HG03378 (cell line): ENCODE results near the gene SIRPG.
"Not testable (repeated sequence)": the region's sequence is repeated elsewhere in the genome, so short reads cannot be mapped to it uniquely, and the experiment has no call there.

Experiments
- ATAC-seq: cut with Tn5 transposase; IDR thresholded peaks from one replicate; pipeline ENCODE4 v1.9.1; 2021; ENCODE audit warnings: mild to moderate bottlenecking, moderate library complexity; ENCODE audit not compliant: unreplicated experiment

SIRPG gene

DNA sequence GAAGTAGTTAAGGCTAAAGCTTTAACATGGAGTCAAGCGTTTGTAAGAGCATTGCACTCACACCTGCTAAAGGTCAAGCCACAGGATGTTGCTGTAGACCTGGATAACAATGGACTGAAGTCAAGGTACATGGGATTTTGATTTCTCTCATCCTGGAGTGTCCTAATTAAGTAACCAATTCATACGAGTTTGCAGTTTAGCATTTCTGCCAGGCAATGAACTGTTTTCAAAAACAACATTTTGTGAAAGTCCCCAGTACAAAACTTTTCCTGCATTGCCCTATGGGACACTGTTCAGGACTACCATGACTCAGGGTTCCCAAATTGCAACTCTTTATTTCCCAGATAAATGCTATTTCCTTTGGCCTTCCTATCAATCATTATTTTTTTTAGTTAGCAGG, 20.4 kb downstream of the SIRPG start:
- ATAC-seq = no peak

DNA sequence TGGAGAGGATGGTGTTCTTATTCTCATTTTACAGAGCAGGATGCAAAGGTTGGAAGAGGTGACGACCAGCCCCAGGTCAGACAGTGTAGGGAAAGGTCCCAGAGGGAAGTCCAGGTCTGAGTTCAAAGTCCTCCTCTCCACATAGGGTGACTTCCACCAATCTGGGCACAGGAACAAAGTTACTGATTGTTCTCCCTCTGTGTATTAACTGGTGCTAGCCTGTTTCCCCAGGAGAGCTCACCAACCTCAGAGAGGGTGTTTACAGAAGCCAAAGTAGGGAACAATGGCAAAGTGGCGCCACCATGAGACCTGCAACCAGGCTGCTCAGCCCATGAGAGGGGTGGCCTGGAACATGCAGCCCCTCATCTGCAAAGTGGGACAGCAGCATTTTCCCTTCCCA, 21.0 kb downstream of the SIRPG start:
- no peak for ATAC-seq

DNA sequence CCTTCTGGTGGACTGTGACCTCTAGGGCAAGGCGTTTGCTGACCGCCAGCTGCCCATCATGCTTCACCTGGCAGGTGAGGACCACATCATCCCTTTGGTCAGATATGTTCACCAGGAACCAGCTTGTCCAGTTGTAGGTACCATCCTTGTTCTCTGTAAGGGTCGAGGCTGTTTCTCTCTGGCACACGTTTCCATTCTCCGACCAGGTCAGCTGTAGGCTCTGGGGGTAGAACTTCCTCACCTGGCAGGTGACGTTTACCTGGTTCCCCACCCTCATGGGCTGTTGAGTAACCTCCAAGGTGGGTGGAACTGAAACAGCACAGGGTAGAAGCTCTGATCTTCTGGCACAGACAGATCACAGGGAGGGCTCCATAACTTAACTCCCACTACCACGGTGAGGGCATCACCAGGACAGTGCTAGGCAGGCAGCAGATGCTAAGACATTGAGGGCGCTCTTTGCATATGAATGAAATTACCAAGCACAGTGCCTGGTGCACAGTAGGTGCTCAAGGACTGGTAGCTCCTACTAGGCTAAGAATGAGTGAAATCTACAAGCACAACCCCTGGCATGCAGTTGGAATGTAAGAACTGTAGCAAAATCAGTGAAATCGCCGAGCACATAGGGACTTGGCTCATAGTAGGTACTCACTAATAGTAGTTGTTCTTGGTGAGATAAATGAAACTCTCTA, 22.1 kb downstream of the SIRPG start:
- no peak for ATAC-seq

DNA sequence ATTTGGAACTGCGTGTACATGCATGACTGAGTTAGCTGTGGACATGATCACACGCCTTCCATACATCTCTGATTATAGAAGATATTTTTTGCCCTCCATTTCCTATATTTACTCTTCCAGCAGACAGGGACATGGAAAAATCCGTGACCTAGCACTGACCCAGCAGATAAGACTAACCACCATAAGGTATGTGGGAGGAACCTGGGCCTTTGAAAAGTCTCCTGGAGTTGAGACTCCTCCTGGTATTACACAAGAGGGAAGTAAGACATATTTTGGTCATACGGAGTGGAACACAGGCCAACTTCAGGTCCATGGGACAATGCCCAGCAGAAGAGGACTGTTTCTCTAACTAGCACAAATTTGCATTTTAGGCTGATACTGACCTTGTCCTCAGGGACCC, 24.0 kb downstream of the SIRPG start:
- ATAC-seq = no peak

DNA sequence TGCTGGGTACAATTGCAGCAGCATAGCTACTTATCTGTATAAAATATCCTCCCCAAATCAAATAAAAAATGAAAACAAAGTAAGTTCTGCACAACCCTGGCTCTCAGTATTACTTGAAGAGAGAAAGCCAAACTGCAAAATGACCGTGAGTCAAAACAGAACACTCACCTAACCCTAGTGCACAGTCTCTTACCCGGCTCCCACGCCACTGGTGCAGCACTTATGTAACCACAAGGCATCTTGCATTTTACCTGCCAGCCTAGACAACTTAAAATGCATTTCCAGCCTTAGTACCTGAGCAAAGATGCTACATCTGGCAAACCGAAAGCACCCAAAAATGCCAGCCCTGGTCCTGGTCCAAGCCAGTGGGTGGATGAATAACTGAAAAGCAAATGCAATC, 25.4 kb downstream of the SIRPG start:
- ATAC-seq = no peak

DNA sequence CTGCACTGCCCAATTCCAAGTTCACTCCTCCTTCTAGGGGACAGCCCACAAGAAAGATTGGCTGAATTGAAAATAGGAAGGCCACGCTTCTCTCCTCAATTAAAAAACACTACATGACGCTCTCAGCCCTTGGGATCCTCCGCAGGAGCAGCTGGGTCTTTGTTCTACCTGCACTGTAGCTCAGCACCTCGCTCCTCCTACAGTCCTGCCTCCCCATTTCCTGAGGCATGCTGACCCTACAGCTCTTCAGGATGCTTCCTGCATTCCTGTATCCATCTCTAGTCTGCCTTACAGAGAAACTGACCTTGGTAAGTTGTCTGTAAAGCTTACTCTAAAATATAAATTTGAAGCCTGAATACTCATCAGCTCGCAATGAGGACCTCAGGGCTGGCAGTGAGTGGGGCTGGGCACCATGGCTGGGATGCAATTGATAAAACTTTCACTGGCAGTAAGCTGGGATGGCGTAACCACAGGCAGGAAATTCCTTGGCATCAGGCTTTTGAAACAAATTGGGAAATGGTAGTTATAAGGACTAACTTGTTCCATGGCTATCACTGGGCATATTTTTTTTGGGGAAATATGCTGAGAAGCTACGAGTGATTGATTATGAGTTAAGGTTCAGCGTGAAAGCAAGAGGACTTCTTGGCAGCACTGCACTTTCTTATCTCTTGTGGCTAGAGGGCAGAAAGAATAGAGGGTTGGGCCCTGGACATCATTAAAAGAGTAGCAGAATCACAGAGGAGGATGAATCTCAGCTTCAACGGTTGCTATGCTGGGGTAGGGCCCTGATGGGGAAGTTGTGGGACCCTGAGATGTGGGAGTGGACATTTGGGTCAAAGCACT, 26.0 kb downstream of the SIRPG start:
- no peak for ATAC-seq

DNA sequence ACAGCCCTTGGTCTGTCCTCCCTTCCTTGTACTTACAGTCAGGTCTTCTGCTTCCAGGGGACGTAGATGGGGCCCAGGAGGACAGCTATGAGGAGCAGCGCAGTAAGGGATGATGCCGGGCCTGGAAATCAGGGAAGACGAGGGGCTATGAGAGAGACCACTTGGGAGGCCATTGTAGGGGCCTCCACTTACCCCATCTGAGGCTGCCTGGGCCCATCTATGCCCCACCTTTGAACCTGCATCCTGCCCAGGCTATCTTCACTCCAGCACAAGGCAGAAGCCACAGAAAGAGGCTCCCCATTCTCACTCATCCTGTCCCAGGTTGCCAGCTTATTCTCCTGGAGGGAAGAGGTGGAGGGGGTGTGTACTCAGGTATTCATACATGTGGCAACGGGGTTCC, 27.4 kb downstream of the SIRPG start:
- no peak for ATAC-seq

DNA sequence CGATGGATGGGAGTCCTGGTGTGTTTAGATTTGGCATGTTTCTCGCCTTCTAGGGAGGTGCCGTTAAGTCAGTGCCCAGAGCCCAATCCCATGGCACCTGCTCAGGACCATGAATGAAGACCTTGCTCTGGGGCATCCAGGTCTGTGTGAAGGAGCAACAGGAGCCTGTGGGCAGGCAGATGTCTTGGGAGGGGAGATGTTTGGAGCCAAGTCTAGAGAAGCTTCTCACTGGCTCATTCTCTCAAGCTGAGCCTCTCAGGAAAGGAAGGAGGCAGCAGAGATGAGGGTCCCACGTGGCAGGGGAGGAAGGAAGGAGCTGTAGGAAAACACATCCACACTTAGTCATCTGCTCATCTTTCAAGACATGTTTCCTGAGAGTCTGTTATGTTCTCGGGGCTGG, 28.3 kb downstream of the SIRPG start:
- no peak for ATAC-seq

DNA sequence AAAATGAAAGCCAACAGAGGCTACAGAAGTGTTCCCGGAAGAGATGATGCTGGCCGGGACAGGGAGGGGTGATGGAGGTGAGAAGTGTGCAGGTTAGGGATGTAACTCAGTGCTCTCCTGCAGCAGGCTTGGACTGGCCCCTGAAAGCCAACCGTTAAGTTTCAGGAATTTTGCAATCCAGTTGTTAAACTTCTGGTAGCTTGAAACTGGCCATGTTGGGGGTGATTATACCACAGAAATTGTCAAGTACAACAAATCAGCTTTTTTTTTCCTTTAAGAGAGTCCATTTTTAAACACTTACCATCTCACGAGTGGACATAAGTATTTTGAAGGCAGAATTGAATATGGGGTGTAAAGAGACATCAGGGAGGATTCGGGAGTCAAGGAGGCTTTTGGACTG, 29.0 kb downstream of the SIRPG start:
- ATAC-seq = no peak

DNA sequence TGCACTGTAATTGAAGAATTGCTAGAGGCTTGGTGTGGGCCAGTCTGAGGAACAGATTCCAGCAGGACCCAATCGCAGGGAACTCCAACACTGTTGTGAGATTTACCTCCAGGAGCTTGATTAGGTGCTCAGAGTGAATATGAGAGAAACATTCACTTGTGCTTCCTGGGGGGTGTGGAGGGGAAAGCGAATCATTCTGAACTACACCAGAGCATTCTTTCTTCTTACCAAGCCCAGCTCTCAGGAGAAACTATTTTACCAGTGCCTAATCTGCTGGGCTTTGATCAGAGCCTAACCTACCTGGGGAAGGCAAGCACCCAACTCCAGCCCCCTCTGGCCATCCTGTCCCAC, 30.4 kb downstream of the SIRPG start:
- no peak for ATAC-seq

DNA sequence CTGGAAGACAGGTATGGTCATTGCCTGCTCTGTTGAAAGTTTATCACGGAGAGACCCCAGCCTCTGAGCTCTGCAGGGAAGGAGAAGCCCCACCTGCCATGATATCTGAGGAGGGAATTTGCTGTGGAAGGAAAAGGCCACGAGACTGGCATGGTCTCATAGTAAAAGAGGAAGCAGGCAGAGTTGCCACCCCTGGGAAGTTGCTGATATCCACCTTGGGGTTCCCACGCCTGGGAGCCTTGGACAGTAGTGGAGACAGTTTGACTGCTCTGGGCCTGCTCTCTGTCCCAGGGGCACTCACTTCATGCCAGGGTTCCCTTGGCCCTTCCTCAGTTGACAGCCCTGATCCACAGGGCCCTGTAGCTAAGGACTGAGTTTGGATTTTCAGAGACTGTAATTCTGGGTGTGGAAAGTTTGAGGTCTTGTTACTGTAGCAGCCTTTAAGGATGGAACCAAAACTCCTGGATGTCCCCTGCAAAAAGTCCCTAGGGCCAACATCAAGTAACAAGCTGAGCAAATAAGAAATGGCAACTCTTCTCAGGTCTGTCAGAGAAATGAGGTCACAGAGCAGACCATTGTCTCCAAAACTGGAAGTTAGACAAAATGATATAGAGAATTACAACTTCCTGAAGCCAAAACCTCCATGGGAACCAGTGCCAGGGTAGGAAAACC, 30.9 kb downstream of the SIRPG start:
- ATAC-seq = no peak

DNA sequence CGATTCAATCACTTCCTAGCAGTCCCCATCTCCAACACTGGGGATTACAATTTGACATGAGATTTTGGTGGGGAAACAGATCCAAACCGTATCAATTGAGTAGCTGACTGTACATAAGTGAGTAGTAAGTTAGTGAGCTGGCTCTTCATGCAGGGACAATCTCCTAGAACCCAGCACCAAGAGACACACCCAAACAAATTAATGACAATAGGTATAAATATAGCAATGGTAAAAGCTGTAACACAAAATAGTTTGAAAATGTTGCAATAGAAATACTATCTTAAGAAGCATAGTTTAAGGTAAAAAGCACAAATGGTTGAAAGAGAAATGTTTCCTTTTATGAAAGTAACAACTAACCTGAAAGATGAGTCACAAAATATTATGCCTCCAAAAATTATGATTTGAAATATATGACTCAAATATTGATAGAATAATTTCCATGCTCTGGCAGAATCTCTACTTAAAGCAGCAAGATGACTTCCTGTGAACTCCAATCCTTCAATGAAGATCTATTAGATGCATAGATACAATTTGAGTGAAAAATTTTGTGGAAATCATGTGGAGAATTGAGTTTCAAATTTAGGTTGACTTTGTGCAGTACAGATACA, 32.4 kb downstream of the SIRPG start:
- no peak for ATAC-seq

DNA sequence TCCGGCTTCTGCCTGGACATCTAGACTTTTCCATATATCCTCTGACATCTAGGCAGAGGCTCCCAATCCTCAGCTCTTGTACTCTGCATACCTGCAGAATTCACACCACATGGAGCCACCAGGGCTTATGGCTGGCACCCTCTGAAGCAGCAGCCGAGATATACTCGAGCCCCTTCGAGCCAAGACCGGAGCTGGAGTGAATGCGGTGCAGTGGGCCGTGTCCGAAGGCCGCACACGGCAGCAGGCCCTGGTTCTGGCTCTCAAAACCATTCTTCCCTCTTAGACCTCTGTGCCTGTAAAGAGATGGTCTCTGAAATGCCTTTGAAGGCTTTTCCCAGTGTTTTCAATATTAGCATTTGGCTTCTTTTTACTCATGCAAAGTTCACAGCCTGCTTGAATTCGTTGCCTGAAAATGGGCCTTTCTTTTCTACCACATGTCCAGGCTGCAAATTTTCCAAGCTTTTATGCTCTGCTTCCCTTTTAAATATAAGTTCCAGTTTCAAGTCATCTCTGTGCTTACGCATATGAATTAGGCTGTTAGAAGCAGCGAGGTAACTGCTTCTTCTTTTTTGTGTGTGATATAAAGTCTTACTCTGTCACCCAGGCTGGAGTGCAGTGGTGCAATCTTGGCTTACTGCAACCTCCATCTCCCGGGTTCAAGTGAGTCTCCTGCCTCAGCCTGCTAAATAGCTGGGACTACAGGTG, 33.9 kb downstream of the SIRPG start:
- no peak for ATAC-seq

DNA sequence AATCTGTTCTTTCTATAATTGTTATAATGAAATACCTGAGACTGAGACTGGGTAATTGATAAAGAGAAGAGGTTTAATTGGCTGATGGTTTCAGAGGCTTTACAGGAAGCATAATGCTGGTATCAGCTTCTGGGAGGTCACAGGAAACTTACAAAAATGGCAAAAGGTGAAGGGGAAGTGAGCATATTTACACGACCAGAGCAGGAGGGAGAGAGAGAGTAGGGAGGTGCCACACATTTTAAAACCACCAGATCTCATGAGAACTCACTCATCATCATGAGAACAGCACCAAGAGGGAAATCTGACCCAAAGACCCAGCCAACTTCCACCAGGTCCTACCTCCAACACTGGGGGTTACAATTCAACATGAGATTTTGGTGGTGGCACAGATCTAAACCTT, 35.1 kb downstream of the SIRPG start:
- no peak for ATAC-seq

DNA sequence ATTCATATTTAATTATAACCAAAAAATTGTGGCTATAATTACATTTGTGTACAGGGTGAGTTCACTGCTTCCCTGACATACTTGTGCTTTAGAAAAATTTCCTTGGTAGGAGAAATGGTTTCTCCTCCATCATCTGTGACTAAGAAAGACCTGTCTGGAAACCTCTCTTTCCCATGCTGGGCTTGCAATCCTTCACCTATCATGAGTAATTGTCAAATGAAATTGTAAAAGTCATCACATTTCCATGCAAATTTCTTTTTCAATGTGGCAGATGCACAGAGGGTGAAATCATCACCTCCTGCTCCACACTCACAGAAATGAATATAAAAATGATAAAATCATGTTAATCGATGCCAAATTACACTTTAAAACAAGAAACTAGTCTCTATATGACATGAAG, 36.3 kb downstream of the SIRPG start:
- ATAC-seq = no peak

DNA sequence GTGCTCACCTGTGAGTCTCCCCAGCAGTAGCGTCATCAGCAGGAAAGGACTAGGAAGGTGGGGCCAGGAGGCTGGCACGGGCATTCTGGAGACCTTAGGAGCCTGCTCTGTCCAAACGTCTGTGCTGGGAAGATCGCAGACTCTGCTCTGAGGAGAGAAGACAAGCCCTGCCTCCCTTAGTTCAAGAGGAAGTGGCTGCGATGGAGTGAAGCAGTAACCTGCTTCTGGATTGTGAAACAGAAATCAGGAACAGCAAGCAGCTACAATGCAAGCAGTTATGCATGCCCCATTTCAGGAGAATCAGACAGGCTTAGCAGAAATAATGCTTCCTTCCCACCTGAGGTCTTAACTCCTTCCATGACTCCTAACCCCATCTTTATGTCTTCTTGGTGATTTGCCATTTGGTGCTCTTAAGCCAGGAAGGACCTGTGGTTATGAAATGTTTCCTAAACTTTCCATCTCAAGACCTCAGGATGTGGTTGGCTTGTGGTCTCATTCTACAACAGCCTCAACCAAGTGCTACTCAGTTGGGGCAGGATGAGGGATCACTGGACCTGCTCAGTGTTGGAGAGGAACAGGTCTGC, 37.6 kb downstream of the SIRPG start, which contains the start of gene SIRPB1:
TSS of gene SIRPB1 (minus strand) at position 149 of the 584 bp plus-strand sequence. CDS start at position 84, 65 bp downstream.
- no peak for ATAC-seq

DNA sequence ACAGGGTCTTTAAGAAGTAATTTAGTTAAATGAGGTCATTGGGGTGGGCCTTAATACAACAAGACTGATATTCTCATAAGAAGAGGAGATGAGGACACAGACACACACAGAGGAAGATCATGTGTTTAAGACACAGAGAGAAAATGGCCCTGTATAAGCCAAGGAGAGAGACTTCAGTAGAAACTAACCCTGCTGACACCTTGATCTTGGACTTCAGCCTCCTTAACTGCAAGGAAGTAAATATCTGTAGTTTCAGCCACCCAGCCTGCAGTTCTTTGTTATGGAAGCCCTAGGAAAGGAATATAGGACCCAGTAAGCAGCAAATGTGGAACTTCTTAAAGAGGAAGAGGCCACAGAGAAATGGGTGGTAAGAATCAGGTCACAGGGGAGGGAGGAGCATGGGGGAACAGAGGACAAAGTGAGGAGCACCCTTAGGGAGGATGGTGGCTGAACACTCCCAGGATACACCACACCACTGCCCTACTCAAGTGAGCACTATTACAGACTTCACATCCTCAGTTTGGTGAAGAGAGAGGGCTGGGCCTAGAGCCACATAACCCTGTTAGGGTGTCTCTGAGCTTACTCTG, 38.5 kb downstream of the SIRPG start:
- ATAC-seq = no peak

DNA sequence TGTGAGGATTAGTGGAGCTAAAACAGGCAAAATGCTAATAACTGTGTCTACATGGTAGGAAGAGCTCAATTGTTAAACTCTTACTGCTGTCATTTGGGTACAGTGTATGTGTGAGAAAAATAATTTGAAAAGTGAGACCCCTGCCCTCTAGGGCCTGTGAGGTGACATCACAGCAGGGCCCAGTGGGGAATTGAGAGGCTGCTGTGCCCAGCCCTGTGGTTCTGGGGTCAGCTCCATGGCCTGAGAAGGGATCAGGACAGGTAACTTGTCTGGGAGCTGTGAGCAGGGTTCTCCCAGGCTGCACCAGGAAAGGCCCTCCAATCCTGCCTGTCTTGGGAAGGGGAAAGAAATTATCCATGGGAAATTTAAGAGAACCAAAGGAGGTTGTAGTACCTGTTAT, 39.1 kb downstream of the SIRPG start:
- no peak for ATAC-seq

DNA sequence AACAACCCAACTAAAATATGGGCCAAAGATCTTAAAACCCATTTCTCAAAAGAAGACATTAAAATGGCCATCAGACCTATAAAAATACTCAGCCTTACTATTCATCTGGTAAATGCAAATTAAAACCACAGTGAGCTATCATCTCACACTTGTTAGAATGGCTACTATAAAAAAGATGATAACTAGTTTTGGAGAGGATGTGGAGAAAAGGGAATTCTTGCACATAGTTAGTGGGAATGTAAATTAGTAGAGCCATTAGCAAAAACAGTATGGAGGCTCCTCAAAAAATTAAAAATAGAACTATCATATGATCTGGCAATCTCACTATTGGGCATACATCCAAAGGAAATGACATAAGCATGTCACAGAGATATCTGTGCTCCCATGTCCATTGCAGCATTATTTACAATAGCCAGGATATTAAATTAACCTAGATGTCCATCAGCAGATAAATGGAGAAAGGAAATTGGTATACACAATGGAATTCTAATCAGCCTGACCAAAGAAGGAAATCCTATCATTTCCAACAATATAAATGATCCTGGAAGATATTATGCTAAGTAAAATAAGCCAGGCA, 40.6 kb downstream of the SIRPG start:
- no peak for ATAC-seq

DNA sequence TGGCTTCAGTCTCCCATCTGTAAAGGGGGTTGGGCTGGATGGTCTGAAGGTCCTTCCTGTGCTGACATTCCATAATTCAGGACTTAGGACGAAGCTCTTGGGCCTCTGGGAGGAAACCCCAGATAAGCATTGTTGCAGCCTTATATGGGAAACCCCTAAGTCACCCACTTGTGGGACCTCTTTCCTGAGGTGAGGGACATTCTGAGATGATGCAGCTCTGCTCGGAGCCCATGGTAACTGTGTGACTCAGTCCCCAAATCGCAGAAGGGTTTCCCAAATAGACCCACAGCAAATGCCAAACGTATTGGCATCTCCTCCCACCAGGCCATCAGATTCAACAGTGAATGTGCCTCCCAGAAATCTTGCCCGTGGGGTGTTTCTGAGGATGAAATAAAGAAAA, 47.2 kb downstream of the SIRPG start:
- not testable (repeated sequence) for ATAC-seq
